SK-N-SH (cell line): ENCODE data around the gene ENOX1. TPM values are rescaled to one million over a fixed set of nuclear protein-coding genes. Genes with fewer than 3 reads are reported as not detected.

Experiments used
- CTCF ChIA-PET: fragments of 300-600, 350-600 bp; formaldehyde crosslinking; extraction: SDS; loops from one replicate; lab custom pipeline; 2021; lab: Yijun Ruan, JAX
- POLR2A ChIA-PET: fragments of 350-600 bp; sonication (Branson Sonifier 250); formaldehyde crosslinking; extraction: SDS; loops from one replicate; lab custom pipeline; 2020; ENCODE audit warnings: antibody characterized with exemption, inconsistent platforms; lab: Yijun Ruan, JAX
- DNase-seq: peaks from one replicate; pipeline ENCODE4 v3.0.0; 2012
- H2AFZ ChIP-seq: fragments of 200-600 bp; sonication (generic); 2 replicates; pipeline ENCODE4 v1.8.1; 2016; ENCODE audit warnings: antibody characterized with exemption, mild to moderate bottlenecking, low read depth
- H3F3A ChIP-seq: fragments of 200-600 bp; sonication (generic); replicated peaks from 2 replicates; pipeline ENCODE3; 2016; ENCODE audit warnings: antibody characterized with exemption, mild to moderate bottlenecking; ENCODE audit not compliant: insufficient read depth
- H3K27ac ChIP-seq, 2 experiments: fragments of 200-500 bp in 1 of 2; fragments of 200-600 bp in 1 of 2; sonication (Bioruptor generic) in 1 of 2; sonication (generic), shearing (Covaris generic) in 1 of 2; 2 replicates each; pipeline versions ENCODE4 v1.5.1 to v1.6.1; 2014 to 2016; ENCODE audit warnings: low read depth in 2 of 2, inconsistent platforms in 1 of 2, low read length in 1 of 2, mild to moderate bottlenecking in 1 of 2, mixed read lengths in 1 of 2
- H3K27me3 ChIP-seq: fragments of 200-600 bp; sonication (generic), shearing (Covaris generic); 2 replicates; pipeline ENCODE4 v1.6.1; 2016; ENCODE audit warnings: mixed run types; ENCODE audit not compliant: insufficient read depth
- H3K36me3 ChIP-seq, 2 experiments: fragments of 200-500 bp in 1 of 2; fragments of 200-600 bp in 1 of 2; sonication (Bioruptor generic) in 1 of 2; sonication (generic) in 1 of 2; replicated peaks in 1 of 2; 2 replicates each; pipeline versions ENCODE3 to v1.5.1; 2014 to 2016; ENCODE audit warnings: low read length in 1 of 2, mild to moderate bottlenecking in 1 of 2; ENCODE audit not compliant: insufficient read depth in 2 of 2, control insufficient read depth in 1 of 2
- H3K4me1 ChIP-seq, 2 experiments: fragments of 200-500 bp in 1 of 2; fragments of 200-600 bp in 1 of 2; sonication (Bioruptor generic) in 1 of 2; sonication (generic), shearing (Covaris generic) in 1 of 2; 2 replicates each; pipeline versions ENCODE4 v1.5.1 to v1.6.1; 2014 to 2016; ENCODE audit warnings: low read depth in 1 of 2, low read length in 1 of 2, mixed run types in 1 of 2; ENCODE audit not compliant: insufficient read depth in 2 of 2, control insufficient read depth in 1 of 2
- H3K4me2 ChIP-seq: fragments of 200-600 bp; sonication (generic), shearing (Covaris generic); 2 replicates; pipeline ENCODE4 v1.6.1; 2017; ENCODE audit warnings: mixed run types
- H3K4me3 ChIP-seq, 2 experiments: fragments of 200-500 bp in 1 of 2; fragments of 200-600 bp in 1 of 2; sonication (Bioruptor generic) in 1 of 2; sonication (generic), shearing (Covaris generic) in 1 of 2; 2 replicates each; pipeline versions ENCODE4 v1.5.1 to v1.8.1; 2014 to 2016; ENCODE audit warnings: low read depth in 2 of 2, inconsistent platforms in 1 of 2, low read length in 1 of 2, mild to moderate bottlenecking in 1 of 2, mixed read lengths in 1 of 2, moderate library complexity in 1 of 2
- H3K79me2 ChIP-seq: fragments of 200-600 bp; sonication (generic); 2 replicates; pipeline ENCODE4 v1.8.1; 2017; ENCODE audit warnings: mild to moderate bottlenecking; ENCODE audit not compliant: insufficient read depth
- H3K9ac ChIP-seq: fragments of 200-600 bp; sonication (generic); 2 replicates; pipeline ENCODE4 v1.6.1; 2017; ENCODE audit warnings: mixed run types
- H3K9me2 ChIP-seq: fragments of 200-600 bp; sonication (generic); 2 replicates; pipeline ENCODE4 v1.6.1; 2017; ENCODE audit warnings: mixed run types
- H3K9me3 ChIP-seq: fragments of 200-600 bp; sonication (generic); 2 replicates; pipeline ENCODE4 v1.6.1; 2017; ENCODE audit warnings: mixed run types, mild to moderate bottlenecking, moderate library complexity
- H4K20me1 ChIP-seq: fragments of 200-600 bp; sonication (generic); 2 replicates; pipeline ENCODE4 v1.6.1; 2017; ENCODE audit warnings: mild to moderate bottlenecking, mixed run types; ENCODE audit not compliant: insufficient read depth
- CHD2 ChIP-seq: fragments of 150-350 bp; IDR thresholded peaks from 2 replicates; pipeline ENCODE4 v1.6.1; 2018; ENCODE audit warnings: low read length; ENCODE audit not compliant: partially characterized antibody
- FOXM1 ChIP-seq: IDR thresholded peaks from 2 replicates; pipeline ENCODE4 v1.4.0; 2012; ENCODE audit warnings: low read depth, mild to moderate bottlenecking
- GABPA ChIP-seq: IDR thresholded peaks from 2 replicates; pipeline ENCODE4 v1.4.0; 2012; ENCODE audit warnings: low read depth, mild to moderate bottlenecking
- GATA2 ChIP-seq: sonication (generic); formaldehyde crosslinking; IDR thresholded peaks from 2 replicates; pipeline ENCODE4 v1.5.0; 2020; ENCODE audit warnings: mild to moderate bottlenecking, missing genetic modification reagents
- MXI1 ChIP-seq: IDR thresholded peaks from 2 replicates; pipeline ENCODE4 v1.6.1; 2012; ENCODE audit warnings: mild to moderate bottlenecking, low read depth, low read length, improper control_type of control experiment
- RCOR1 ChIP-seq: fragments of 150-350 bp; IDR thresholded peaks from 2 replicates; pipeline ENCODE4 v1.6.1; 2017; ENCODE audit warnings: antibody characterized with exemption, low read length
- RXRA ChIP-seq: IDR thresholded peaks from 2 replicates; pipeline ENCODE4 v1.4.0; 2012; ENCODE audit warnings: low read depth, mild to moderate bottlenecking, borderline replicate concordance
- SMC3 ChIP-seq: IDR thresholded peaks from 2 replicates; pipeline ENCODE4 v1.6.1; 2012; ENCODE audit warnings: low read depth, low read length, improper control_type of control experiment
- TAF1 ChIP-seq: IDR thresholded peaks from 2 replicates; pipeline ENCODE4 v1.6.1; 2012; ENCODE audit warnings: low read depth, mild to moderate bottlenecking, low read length, moderate library complexity, borderline replicate concordance
- TEAD4 ChIP-seq: IDR thresholded peaks from 2 replicates; pipeline ENCODE4 v1.4.0; 2012; ENCODE audit warnings: mild to moderate bottlenecking, borderline replicate concordance; ENCODE audit not compliant: insufficient read depth
- USF2 ChIP-seq: fragments of 150-350 bp; IDR thresholded peaks from 2 replicates; pipeline ENCODE4 v1.6.1; 2017; ENCODE audit warnings: antibody characterized with exemption, low read length, low read depth, borderline replicate concordance
- YY1 ChIP-seq: IDR thresholded peaks from 2 replicates; pipeline ENCODE4 v1.4.0; 2012; ENCODE audit warnings: low read depth, mild to moderate bottlenecking
- polyA plus RNA-seq, 3 experiments: library from polyadenylated mRNA; depleted of rRNA; stranded (reverse); fragments of >200 nt; gene quantifications; 2 replicates each; pipeline ENCODE4 v1.2.3, GENCODE V29; 2012
- TF ChIP-seq, protein P1 (sequence below): fragments of 150-350 bp; IDR thresholded peaks from 2 replicates; pipeline ENCODE4 v1.6.1; 2016; ENCODE audit warnings: mild to moderate bottlenecking, low read depth, low read length
- TF ChIP-seq, protein P2 (sequence below): IDR thresholded peaks from 2 replicates; pipeline ENCODE4 v1.4.0; 2012; ENCODE audit warnings: low read depth, borderline replicate concordance
- TF ChIP-seq, protein P3 (sequence below): IDR thresholded peaks from 2 replicates; pipeline ENCODE4 v1.4.0; 2012; ENCODE audit warnings: low read depth, borderline replicate concordance
- TF ChIP-seq, protein P4 (sequence below): fragments of 200-600 bp; sonication (generic); IDR thresholded peaks from 2 replicates; pipeline ENCODE4 v1.6.1; 2017; ENCODE audit warnings: antibody characterized with exemption, mild to moderate bottlenecking, moderate library complexity

ENOX1 gene
- polyA plus RNA-seq, 1 of the 3 experiments (the other 2 are of a cell fraction), result 5.8 TPM

DNA sequence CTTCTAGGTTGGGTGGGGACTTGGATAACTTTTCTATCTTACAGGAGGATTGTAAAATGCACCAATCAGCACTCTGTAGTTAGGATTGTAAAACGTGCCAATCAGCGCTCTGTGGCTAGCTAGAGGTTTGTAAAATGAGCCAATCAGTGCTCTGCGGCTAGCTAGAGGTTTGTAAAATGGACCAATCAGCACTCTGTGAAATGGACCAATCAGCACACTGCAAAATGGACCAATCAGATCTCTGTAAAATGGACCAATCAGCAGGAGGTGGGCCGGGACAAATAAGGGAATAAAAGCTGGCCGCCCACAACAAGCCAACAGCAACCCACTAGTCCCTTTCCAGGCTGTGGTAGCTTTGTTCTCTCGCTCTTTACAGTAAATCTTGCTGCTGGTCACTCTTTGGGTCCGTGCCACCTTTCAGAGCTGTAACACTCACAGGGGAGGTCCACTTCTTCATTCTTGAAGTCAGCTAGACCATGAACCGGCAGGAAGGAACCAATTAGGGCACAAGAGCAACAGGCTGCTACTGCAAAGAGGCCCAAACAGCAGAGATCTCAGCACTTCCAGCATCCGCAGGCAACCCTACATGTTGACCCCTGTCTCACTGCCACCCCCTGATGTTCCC, 606.6 kb downstream of the ENOX1 start (continued):
- no peak for TF ChIP-seq YY1
- no peak for TF ChIP-seq RXRA
- TF ChIP-seq TAF1, result no peak

GRCh38 chr13:43171489-43171888, 615.3 kb downstream of the ENOX1 start:
- POLR2A ChIA-PET, result no interaction called here
- no peak for DNase-seq
- no peaks in the 10 kb centered on the region for H3K9me2 ChIP-seq
- TF ChIP-seq SMC3 (no peak), RCOR1 (no peak), MXI1 (no peak), YY1 (no peak), CHD2 (no peak), GATA2 (no peak), TEAD4 (no peak), GABPA (no peak), TAF1 (no peak), USF2 (no peak), FOXM1 (no peak)
- TF ChIP-seq, protein P1, sequence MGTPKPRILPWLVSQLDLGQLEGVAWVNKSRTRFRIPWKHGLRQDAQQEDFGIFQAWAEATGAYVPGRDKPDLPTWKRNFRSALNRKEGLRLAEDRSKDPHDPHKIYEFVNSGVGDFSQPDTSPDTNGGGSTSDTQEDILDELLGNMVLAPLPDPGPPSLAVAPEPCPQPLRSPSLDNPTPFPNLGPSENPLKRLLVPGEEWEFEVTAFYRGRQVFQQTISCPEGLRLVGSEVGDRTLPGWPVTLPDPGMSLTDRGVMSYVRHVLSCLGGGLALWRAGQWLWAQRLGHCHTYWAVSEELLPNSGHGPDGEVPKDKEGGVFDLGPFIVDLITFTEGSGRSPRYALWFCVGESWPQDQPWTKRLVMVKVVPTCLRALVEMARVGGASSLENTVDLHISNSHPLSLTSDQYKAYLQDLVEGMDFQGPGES, result no peak
- TF ChIP-seq, protein P2, sequence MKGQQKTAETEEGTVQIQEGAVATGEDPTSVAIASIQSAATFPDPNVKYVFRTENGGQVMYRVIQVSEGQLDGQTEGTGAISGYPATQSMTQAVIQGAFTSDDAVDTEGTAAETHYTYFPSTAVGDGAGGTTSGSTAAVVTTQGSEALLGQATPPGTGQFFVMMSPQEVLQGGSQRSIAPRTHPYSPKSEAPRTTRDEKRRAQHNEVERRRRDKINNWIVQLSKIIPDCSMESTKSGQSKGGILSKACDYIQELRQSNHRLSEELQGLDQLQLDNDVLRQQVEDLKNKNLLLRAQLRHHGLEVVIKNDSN, result no peak
- TF ChIP-seq, protein P3, sequence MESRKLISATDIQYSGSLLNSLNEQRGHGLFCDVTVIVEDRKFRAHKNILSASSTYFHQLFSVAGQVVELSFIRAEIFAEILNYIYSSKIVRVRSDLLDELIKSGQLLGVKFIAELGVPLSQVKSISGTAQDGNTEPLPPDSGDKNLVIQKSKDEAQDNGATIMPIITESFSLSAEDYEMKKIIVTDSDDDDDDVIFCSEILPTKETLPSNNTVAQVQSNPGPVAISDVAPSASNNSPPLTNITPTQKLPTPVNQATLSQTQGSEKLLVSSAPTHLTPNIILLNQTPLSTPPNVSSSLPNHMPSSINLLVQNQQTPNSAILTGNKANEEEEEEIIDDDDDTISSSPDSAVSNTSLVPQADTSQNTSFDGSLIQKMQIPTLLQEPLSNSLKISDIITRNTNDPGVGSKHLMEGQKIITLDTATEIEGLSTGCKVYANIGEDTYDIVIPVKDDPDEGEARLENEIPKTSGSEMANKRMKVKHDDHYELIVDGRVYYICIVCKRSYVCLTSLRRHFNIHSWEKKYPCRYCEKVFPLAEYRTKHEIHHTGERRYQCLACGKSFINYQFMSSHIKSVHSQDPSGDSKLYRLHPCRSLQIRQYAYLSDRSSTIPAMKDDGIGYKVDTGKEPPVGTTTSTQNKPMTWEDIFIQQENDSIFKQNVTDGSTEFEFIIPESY, result no peak
- TF ChIP-seq, protein P4, sequence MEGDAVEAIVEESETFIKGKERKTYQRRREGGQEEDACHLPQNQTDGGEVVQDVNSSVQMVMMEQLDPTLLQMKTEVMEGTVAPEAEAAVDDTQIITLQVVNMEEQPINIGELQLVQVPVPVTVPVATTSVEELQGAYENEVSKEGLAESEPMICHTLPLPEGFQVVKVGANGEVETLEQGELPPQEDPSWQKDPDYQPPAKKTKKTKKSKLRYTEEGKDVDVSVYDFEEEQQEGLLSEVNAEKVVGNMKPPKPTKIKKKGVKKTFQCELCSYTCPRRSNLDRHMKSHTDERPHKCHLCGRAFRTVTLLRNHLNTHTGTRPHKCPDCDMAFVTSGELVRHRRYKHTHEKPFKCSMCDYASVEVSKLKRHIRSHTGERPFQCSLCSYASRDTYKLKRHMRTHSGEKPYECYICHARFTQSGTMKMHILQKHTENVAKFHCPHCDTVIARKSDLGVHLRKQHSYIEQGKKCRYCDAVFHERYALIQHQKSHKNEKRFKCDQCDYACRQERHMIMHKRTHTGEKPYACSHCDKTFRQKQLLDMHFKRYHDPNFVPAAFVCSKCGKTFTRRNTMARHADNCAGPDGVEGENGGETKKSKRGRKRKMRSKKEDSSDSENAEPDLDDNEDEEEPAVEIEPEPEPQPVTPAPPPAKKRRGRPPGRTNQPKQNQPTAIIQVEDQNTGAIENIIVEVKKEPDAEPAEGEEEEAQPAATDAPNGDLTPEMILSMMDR, result no peak
- TF ChIP-seq, all 33 proteins: peak for 0
- no peaks in the 10 kb centered on the region for H3K27me3 ChIP-seq
- no peak overlapping the region for H3K27ac ChIP-seq
- no peaks in the 10 kb centered on the region for H3K36me3 ChIP-seq
- no peaks in the 10 kb centered on the region for H3K4me1 ChIP-seq
- H3K4me3 ChIP-seq, result no peak overlapping the region
- no peak overlapping the region for H2AFZ ChIP-seq
- H3K4me2 ChIP-seq, result no peak overlapping the region
- CTCF ChIA-PET, result interaction anchor here (1.6 kb wide), 1 partner anchor 12 kb away, joined by 3 read pairs; no protein-coding TSS in a partner anchor
- H3K9ac ChIP-seq, result no peak overlapping the region
- H3K79me2 ChIP-seq, result no peaks in the 10 kb centered on the region
- no peaks in the 10 kb centered on the region for H3F3A ChIP-seq
- no peaks in the 10 kb centered on the region for H3K9me3 ChIP-seq
- no peaks in the 10 kb centered on the region for H4K20me1 ChIP-seq
